Fibroblast of skin of scalp (primary cell): ENCODE data around the gene TSPOAP1. TPM values are rescaled to one million over a fixed set of nuclear protein-coding genes. Genes with fewer than 3 reads are reported as not detected.

Experiments
- DNase-seq: peaks from one replicate; pipeline ENCODE4 v3.0.0-alpha.2; 2013
- polyA plus RNA-seq, 2 experiments: library from polyadenylated mRNA; unstranded; fragments of 120-200 nt; gene quantifications; one replicate each; pipeline ENCODE4 v1.2.1, GENCODE V29; 2013; ENCODE audit not compliant: insufficient read length in 2 of 2

Gene TSPOAP1, protein sequence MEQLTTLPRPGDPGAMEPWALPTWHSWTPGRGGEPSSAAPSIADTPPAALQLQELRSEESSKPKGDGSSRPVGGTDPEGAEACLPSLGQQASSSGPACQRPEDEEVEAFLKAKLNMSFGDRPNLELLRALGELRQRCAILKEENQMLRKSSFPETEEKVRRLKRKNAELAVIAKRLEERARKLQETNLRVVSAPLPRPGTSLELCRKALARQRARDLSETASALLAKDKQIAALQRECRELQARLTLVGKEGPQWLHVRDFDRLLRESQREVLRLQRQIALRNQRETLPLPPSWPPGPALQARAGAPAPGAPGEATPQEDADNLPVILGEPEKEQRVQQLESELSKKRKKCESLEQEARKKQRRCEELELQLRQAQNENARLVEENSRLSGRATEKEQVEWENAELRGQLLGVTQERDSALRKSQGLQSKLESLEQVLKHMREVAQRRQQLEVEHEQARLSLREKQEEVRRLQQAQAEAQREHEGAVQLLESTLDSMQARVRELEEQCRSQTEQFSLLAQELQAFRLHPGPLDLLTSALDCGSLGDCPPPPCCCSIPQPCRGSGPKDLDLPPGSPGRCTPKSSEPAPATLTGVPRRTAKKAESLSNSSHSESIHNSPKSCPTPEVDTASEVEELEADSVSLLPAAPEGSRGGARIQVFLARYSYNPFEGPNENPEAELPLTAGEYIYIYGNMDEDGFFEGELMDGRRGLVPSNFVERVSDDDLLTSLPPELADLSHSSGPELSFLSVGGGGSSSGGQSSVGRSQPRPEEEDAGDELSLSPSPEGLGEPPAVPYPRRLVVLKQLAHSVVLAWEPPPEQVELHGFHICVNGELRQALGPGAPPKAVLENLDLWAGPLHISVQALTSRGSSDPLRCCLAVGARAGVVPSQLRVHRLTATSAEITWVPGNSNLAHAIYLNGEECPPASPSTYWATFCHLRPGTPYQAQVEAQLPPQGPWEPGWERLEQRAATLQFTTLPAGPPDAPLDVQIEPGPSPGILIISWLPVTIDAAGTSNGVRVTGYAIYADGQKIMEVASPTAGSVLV (N-terminal part only)
- 2.7 TPM for polyA plus RNA-seq (2013, experiment 1 of 2; ENCODE audit: insufficient read length)
- 3.5 TPM for polyA plus RNA-seq (2013, experiment 2 of 2; ENCODE audit: insufficient read length)

DNA sequence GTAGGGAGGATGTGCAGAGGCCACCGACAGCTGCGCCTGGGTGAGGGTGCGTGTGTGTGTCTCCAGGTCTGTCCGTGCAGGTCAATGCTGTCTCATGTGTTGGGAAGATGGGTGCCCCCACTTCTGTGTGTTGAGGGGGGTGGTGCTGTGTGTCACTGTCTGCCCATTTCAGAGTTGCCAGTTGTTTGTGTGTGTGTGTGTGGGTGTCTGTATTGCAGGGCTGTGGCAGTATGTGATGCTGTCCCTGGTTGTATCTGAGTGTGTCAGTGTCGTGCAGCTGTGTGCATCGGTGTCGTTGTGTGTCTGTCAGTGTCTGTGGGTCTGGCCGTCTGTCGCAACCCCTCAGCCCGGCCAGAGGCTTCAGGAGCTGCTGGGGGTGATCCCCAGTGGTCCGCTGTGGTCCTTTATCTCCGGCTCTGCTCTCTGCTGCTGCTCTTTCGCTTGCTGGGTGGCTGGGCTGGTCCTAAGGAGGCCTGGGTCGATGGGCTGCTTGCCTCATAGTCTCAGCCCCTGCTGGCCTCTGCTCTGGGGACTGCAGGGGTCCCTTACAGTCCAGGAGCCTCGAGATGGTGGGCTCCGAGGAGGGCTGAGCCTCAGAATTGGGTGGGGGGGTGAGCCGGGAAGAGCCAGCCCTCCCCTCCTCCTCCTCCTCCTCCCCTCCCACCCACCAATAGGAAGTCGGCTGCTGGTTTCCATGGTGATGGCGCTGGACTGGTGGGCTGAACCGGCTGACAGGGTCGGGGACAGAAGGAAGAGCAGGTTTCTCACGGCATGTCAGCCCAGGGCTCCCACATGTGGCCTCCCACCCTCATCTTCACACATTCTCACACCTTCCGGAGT is at the start of gene TSPOAP1:
TSPOAP1 (minus strand) TSS at position 601 of the 840 bp plus-strand sequence. CDS start 875 bp downstream, outside the sequence.
- DNase-seq, result no peak

DNA sequence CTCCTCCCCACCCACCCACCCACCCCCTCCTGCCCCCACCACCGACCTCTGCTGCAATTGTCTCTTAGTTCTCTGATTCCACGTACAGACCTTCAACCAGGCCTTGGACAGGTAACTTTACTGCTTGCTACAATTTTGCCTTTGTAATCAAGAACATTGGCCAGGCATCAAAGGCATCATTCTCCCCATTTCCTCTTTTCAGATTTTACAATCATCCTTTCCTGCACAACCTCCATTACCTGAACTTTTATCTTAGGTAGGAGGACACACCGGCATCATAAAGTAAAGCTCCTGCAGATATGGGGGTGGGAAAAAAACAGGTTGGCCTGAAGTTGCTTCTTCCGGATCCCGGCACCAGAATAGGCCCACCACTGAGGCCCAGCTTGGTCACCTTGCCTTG is 49.1 kb upstream of the TSPOAP1 start:
- DNase-seq, result no peak

DNA sequence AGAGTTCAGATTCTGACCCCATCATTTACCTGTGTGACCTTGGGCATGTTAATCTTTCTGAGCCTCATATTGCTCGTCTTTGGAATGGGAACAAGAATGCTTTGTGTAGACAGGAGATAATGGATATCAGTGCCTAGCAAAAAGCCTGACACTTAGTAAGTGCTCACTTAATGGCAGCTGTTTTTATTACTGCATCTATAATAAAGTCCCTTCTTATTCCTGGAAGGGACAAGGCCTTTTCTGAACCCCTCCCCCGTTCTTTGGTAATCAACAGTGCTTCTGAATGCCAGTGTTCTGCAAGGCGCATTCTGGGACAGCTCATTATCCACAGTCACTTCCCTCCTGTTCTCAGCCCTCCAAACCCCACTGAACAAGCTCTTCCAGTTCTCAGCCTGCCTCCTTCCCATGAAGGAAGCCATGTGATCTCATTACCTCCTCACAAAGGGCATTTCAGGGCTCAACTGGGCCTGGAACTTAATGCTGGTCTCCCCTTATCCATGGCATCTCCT is 48.6 kb upstream of the TSPOAP1 start:
- DNase-seq, result no peak

DNA sequence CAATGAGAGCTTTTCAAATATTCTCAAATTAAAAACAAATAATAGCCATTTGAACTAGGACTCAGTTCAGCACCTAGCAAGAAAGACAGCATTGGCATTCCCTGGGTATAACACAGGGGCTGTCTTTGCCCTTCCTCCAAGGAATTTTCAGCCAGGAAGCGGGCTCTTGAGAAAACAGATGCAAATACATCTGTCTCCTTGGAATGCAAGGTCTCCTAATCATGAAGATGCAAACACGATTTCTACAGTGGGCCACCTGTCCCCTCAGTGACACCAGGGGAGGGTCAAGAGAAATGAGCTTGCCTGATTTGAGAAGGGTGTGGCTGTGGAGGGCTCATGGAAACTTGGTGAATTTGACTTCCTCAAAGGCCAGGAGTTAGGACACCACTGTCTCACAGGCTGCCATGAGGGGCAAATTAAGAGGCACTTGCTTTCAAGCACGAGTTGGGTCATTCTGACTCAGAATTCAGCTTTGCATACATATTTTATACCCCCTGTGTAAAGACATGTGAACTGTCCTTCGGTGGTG is 47.9 kb upstream of the TSPOAP1 start:
- DNase-seq, result no peak

DNA sequence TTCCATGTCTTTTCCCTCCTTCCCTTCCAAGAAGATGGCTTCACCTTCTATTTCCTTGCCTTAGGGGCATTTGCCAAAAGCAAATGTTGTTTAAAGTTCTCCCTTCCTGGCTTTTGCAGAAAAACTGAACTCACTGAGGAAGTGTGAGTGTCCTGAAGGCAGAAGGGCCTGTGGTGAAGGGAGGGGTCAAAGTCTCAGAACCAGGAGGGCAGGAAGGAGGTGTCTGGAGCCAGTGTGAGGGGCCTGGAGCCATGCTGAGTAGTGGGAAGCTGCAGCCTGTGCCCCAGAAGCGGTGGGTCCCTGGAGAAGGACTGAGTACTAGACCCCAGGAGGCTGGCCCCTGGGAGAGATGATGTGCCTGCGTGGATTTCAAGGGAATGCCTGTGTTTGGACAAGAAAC is 47.2 kb upstream of the TSPOAP1 start:
- DNase-seq, result no peak

DNA sequence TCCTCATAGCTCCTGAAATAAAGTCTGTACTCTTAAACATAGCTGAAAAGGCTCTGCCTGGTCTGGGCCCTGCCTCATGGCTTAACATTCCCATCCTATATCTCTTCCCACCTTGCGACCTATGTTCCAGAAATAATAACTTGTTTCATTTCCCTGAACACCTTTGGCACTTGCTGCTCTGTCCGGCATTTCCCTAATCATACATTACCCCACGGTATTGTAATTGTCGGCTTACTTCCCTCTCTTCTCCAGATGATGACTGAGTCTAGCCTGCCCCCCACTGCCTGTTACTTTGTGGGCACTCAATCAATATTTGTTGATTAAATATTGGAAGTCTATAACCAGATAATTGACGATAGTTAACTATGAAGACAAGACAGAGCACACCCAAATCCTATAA is 46.7 kb upstream of the TSPOAP1 start:
- DNase-seq, result no peak

DNA sequence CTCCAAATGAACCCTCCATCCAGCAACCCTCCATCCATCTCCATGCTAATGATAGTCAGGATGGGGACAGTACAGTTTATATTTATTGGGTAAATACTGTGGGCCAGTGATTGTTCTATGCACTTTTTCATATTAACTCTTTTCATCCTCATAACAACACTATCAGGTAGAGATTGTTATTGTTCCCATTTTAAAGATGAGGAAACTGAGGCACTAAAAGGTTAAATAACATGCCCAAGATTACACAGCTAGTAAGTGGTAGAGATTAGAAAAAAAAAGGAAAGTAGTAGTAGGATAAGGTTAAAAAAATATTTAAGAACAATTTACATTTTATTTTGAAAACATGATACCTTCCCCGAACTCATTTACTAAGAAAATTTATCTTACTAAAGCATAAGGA is 45.3 kb upstream of the TSPOAP1 start:
- DNase-seq, result no peak

DNA sequence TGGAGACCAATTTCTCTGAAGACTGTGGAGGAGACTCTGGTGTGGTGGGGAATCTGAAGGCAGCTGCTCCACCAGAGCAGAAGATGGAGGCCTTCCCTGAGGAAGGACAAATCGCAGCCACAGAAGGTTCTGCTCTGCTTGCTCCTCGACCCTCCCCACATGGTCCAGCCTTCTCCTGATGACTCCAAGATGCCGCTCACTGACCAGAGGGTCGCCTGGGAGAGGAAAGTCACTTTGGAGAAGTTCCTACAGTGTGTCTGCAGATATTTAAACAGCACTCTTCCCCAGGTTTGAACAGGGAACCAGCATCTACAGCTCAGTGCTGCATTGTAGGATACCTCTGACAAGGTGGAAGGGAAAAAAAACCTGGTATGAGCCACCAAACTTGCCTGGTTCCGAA is 44.4 kb upstream of the TSPOAP1 start:
- DNase-seq, result no peak

DNA sequence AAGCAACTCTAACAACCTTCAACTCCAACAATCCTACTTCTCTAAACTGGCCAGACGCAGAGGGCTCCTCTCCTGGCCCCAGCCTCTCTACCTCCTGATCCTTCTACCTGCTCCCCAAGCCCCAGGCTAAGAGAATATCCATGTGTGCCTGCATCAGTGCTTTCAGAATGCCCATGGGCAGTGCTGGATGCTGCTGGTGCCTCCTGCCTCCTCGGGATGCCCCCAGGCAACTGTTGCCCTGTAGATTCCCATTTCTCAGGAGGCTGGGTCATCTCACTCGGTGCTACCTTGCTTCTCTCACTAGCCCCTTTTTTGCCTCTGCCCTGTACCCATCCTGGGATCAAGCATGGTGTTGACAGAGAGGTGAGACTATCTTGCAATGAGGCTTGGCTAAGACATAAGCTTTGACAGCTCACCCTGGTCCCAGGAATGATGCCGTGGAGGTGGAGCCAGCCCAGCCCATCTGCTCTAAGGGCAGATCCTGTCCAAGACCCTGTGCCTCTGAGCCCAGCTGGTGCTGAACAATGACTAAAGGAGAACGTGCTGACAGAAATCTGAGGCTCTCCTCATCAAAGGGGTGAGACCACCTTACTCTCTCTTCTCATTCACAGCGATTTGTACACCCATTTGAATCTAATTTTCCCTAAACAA is 42.8 kb upstream of the TSPOAP1 start:
- DNase-seq, result no peak

DNA sequence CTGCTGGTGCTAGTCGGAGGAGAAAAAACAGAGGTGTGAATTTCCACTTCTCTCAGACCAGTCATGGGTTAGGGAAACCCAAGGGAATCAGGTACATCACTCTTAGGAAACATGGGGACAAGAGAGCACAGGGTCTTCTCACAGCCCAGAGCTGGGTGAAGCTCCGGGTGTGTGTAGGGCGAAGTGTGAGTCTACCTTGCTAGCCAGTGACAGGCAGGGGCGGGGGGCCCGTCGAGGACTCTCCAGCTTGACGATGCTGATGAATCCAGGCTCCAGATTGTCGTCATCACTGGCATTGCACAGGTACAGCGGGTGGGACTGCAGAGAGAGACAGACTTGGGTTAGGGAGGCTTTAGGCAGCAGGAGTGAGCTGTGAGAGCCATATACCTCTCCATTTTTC is 42.1 kb upstream of the TSPOAP1 start:
- no peak for DNase-seq

DNA sequence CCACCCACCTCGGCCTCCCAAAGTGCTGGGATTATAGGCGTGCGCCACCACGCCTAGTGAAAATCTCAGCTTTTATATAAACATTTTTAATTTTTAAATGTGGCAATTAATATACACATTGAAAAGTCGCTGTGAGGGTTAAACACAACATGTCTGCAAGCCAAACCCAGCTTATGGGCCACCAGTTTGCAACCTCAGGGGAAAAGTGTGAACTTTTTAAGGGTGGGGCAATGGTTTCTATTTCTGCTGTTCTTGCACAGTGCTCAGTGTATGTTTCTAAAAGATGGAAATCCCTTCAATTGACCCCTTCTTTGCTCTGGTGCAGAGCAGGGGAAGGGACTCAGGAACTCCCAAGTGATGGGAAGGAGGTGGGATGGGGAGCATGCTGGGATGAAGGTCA is 41.7 kb upstream of the TSPOAP1 start:
- DNase-seq, result no peak

DNA sequence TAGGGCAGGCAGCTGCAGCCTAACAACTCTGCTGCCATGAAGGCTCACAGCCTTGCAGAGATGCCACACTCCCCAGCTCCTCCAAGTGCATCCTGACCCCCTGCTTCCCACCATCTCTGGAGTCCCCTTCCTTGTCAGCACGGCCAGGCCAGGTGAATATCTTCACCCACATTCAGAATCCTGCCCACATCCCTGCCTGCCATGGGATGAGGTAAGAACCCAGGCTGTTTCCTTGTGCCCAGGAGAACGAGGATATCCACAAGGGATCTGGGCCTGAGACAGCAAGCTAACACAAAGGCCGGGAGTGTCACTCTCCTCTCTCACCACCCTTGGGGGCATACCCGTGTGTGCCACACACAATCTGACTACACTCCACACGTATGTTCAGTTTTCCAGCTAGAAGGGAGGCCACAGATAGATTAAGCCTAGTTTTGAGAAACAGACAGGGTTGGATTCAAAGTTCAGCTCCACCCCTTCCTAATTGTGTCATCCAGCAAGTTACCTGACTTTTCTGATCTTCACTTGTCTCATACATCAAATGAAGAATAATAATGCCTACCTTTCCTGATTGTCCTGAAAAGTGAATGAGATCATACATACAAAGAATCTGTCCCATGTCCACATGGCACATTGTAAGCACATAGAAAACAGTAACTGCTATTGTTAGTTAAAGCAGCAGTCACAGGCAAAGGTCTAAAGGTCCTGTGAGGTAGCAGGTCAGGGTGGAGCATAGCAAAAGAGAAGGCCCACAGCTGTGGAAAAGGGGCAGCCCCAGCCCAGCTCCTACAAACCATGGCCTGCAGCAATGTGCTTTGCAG is 40.8 kb upstream of the TSPOAP1 start:
- DNase-seq, result no peak

DNA sequence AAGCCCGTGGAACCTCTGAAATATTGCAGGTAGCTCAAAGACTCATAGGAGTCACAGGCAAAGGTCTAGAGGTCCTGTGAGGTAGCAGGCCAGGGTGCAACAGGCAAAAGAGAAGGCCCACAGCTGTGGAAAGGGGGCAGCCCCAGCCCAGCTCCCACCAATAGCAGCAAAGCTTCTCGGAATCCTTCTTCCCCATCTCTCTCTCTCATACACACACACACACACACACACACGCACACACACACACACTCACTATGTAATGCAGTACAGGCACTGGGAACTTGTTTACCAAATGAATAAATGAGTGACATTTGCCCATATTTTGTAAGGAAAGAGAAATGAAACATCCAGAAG is 40.2 kb upstream of the TSPOAP1 start:
- DNase-seq, result peak; percentile 6

DNA sequence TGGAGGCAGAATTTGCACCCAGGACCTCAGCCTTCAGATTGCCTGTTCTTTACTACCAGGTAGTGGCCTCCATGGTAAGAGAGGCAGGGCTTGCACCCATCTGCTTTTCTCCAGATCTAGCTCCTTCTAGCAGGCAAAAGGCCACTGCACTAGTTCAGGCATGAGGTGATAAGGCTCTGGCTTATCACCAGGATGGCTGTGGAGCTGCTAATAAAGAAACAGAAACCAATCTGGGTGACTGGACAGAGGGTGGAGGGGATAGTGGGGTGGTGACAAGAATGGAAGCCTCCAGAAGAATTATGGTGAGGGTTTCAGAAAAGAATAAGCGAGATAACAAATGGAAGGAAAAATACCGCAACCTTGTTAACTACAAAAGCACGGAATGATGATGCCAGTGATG is 38.9 kb upstream of the TSPOAP1 start:
- DNase-seq, result no peak

DNA sequence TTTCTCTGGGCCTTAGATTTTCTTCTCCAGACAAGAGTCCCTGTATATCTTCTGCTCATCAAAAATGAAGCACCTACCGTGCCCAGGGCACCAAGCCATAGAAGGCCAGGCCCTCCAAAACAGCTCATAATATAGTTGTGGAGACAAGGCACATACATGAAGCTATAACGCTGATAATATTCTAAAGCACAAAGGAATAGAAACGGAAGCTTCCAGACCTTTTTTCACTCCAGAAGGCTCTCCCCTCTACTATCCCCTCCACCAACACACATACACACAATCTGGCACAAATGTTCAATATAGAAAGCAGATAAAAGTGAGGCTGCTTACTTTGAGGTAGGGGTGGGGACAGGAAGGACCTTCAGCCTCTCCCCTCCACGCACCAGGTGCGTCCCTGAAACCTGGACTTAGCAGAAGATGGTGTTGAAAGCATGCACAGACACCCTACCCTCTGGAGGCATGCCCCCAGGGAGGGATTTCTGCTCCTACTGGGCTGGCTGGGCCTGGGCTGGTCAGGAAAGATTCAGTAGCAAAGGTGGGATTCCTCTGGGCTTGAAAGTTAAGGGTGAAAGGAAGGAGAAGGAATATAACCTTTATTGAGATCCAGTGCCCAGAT is 37.5 kb upstream of the TSPOAP1 start:
- DNase-seq, result no peak

DNA sequence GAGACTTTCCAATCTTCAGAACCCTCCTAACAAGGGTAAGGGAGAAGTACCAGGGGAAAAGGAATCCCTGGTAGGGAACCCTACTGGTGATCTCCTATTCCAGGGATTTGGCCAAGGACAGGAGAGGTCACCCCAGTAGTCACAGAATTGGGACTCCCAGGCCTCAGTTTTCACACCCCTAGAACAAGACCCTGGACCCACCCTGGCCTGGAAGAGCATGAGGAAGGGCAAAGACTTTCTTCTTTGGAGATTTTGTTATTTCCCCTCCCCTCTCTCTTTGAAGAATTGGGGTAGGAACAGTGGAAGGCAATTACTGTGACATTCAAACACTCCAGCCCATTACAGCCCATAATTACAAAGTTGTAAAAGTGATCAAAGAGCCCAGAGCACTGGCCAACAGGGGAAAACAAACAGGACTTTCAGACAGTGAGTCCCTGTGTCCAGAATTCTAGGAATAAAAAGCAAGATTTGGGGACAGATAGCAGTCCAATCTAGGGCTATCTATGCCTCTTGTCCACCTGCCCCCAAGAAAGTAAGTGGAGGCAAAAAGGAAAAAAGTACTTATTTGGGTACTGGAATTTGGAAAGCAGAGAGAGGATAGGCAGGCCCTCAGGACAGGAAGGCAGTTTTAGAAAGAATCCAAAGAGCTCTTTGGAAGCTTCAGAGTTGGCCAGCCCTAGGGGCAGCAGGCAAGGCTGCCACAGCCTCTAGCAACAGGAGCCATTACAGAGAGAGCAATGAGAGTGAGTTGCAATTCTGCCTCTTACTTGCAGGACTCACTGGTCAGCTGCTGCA is 36.8 kb upstream of the TSPOAP1 start:
- DNase-seq, result no peak

DNA sequence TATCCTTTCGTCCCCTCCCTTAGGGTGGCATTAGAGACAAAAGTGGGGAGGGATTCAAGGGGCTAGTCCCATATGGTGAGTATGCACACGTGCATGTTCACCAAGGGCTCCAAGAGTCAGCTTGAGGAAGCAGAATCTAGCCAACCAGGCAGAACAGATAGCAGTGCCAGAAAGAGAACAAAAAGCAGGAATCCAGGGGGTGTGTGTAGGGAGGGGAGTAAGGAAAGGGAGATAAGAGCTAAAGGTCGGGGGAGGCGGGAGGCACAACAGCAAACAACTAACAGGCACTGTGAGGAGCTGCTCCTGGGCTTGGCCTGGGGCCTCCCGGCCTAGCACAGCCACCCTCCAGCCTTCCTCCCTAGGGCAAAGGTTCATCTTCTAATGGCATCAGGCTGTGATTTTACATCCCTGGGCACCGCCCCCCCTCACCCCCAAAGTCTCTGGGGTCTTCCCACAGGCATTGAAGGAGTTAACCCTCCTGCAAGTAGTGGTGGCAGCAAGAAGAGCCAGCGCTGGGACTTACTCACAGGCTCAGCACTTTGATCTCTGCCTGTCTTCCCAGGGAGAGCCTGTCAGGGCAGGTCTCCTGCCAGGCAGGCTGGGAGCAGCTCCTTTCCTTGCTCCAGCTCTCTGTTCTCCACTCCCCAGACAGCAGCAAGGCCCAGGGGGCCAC is 35.8 kb upstream of the TSPOAP1 start:
- no peak for DNase-seq

DNA sequence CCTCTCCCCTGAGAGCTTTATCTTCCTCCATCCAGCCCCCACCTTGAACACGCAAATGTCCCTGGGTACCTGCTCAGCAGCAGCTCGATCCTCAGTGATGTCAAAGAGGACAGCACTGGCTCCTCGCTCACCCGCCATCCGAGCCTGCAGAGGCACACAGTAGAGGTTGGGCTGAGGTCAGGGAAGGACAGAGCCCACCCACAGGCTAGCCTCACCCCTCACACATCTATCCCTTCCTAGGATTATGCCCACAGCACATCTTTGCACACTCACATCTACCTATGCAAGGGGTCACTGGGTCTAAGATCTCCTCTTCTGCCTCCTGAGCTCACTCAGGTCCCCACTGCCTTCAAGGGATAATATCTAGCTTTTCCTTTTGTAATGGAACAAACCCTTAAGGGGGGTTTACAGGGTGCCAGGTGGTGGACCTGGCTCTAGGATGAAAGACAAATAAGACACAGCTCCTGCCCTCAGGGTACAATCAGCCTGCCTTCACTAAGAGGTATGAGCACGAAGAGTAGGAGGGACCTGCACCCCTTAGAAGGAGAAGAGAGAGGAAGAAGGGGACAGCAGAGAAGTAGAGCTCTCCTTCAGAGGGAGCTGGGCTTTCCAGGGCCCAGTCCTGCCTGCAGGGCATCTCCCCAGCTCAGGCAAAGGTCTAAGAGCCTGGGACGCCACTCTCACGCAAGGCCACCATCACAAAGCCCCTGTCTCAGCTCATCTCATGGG is 35.0 kb upstream of the TSPOAP1 start:
- no peak for DNase-seq
